Lung (tissue), 12 donors: Measurements from ENCODE around the gene RAB12. TPM values are rescaled to one million over a fixed set of nuclear protein-coding genes. Genes with fewer than 3 reads are reported as not detected.

Source experiments
- ATAC-seq: fragments of 200-7000 bp; cut with Tn5 transposase; one replicate; pipeline ENCODE4 v1.9.1; 2020; ENCODE audit warnings: moderate number of reproducible peaks; ENCODE audit not compliant: insufficient read depth, low FRiP score
- DNase-seq, 3 donors: peaks; one replicate each; pipeline ENCODE4 v3.0.0-alpha.2; 2013 to 2017
- H3K27ac ChIP-seq, 2 donors: one replicate each; pipeline ENCODE4 v1.5.1; 2013; ENCODE audit warnings: mild to moderate bottlenecking in 2 of 2, moderate library complexity in 2 of 2, control low read depth in 1 of 2, inconsistent platforms in 1 of 2, low read depth in 1 of 2, low read length in 1 of 2
- H3K27me3 ChIP-seq, 3 donors: one replicate each; pipeline ENCODE4 v1.5.1; 2013; ENCODE audit warnings: low read length in 2 of 3; ENCODE audit not compliant: control insufficient read depth in 3 of 3, insufficient read depth in 3 of 3
- H3K36me3 ChIP-seq, 4 donors: one replicate each; pipeline ENCODE4 v1.5.1; 2013; ENCODE audit warnings: low read length in 4 of 4, mild to moderate bottlenecking in 1 of 4, moderate library complexity in 1 of 4; ENCODE audit not compliant: control insufficient read depth in 4 of 4, insufficient read depth in 4 of 4
- H3K4me1 ChIP-seq, 5 donors: one replicate each; pipeline ENCODE4 v1.5.1; 2013; ENCODE audit warnings: low read length in 5 of 5, mild to moderate bottlenecking in 2 of 5, moderate library complexity in 1 of 5; ENCODE audit not compliant: control insufficient read depth in 5 of 5, insufficient read depth in 5 of 5
- H3K4me3 ChIP-seq: one replicate; pipeline ENCODE4 v1.5.1; 2013; ENCODE audit warnings: mild to moderate bottlenecking, control low read depth, moderate library complexity
- H3K9ac ChIP-seq, 2 donors: one replicate each; pipeline ENCODE4 v1.5.1; 2013; ENCODE audit warnings: low read length in 2 of 2, control low read depth in 1 of 2; ENCODE audit not compliant: insufficient read depth in 1 of 2
- H3K9me3 ChIP-seq, 4 donors: one replicate each; pipeline ENCODE4 v1.5.1; 2013; ENCODE audit warnings: low read length in 3 of 4, mild to moderate bottlenecking in 1 of 4, moderate library complexity in 1 of 4; ENCODE audit not compliant: control insufficient read depth in 4 of 4, insufficient read depth in 3 of 4
- CTCF ChIP-seq: IDR thresholded peaks from 2 replicates; pipeline ENCODE4 v1.5.1; 2012; ENCODE audit warnings: mild to moderate bottlenecking; ENCODE audit errors: control extremely low read depth, extremely low read depth
- WGBS, 2 donors: extraction: QIAGEN DNeasy Blood & Tissue Kit; methylation state at CpG; one replicate each; pipeline ENCODE4 v1.1.7; 2013; 5-methylcytosine and 5-hydroxymethylcytosine counted together
- polyA plus RNA-seq, 2 donors: library from polyadenylated mRNA; stranded (reverse); fragments of 200-250 nt; gene quantifications; one replicate each; pipeline ENCODE4 v1.2.1, GENCODE V29; 2013
- total RNA-seq, 2 donors: library from RNA; depleted of rRNA in 1 of 2; stranded (reverse); fragments of >200 nt in 1 of 2; gene quantifications; one replicate each; pipeline ENCODE4 v1.2.1, GENCODE V29; 2014 to 2021
- donor health status: control.
- donor health status: control.
- donor health status: Bipolar disorder and iron deficiency.
- donor health status: healthy.
- donor health status: DM: yes; HTN: yes; CAD: no.

RAB12 gene
- total and polyA plus RNA-seq, 4 donors: 26.7 to 74.5 (median 39.2) TPM

- H3K36me3 ChIP-seq: peaks cover 8 to 22% (median 20%) of the 10 kb centered on the region in 4 donors
- 97 to 98% methylated on average over 5 of the region's 5 CpGs for WGBS, 2 donors
- TF ChIP-seq CTCF: no peak
These were observed 22.0 kb downstream of the RAB12 start for GRCh38 chr18:8631265-8631664.

GRCh38 chr18:8632386-8632785, 23.1 kb downstream of the RAB12 start:
- H3K36me3 ChIP-seq: peaks cover 9 to 29% (median 24%) of the 10 kb centered on the region in 4 donors
- H3K27me3 ChIP-seq: no peaks in the 10 kb centered on the region
- H3K4me1 ChIP-seq: peaks cover 0 to 15% (median 4%) of the 10 kb centered on the region in 5 donors
- no peaks in the 10 kb centered on the region for H3K9me3 ChIP-seq
- no peak for TF ChIP-seq CTCF
- DNase-seq (no peak), ATAC-seq (no peak)
- H3K4me3 ChIP-seq: no peak overlapping the region
- H3K27ac ChIP-seq: no peak overlapping the region
- no peak overlapping the region for H3K9ac ChIP-seq
- WGBS, 2 donors: 94 to 97% methylated on average over 4 of the region's 4 CpGs

More at GRCh38 chr18:8631265-8631664, 22.0 kb downstream of the RAB12 start:
- Histone ChIP-seq H3K4me3 (no peak overlapping the region), H3K9ac (no peak overlapping the region), H3K4me1 (peaks cover 0 to 18% (median 6%) of the 10 kb centered on the region in 5 donors), H3K9me3 (no peaks in the 10 kb centered on the region), H3K27ac (no peak overlapping the region), H3K27me3 (no peaks in the 10 kb centered on the region)
- ATAC-seq (no peak), DNase-seq (no peak)

GRCh38 chr18:8634508-8634907, 25.3 kb downstream of the RAB12 start:
- no peak overlapping the region for H3K4me3 ChIP-seq
- 90 to 91% methylated on average over 6 of the region's 6 CpGs for WGBS, 2 donors
- ATAC-seq (no peak), DNase-seq (no peak)
- H3K9ac ChIP-seq: no peak overlapping the region
- TF ChIP-seq CTCF: no peak
- no peaks in the 10 kb centered on the region for H3K27me3 ChIP-seq
- peaks cover 18 to 38% (median 29%) of the 10 kb centered on the region in 4 donors for H3K36me3 ChIP-seq
- H3K27ac ChIP-seq: no peak overlapping the region
- no peaks in the 10 kb centered on the region for H3K9me3 ChIP-seq
- peaks cover 0 to 9% (median 0%) of the 10 kb centered on the region in 5 donors for H3K4me1 ChIP-seq

GRCh38 chr18:8635087-8635486, 25.9 kb downstream of the RAB12 start:
- H3K36me3 ChIP-seq: peaks cover 21 to 38% (median 30%) of the 10 kb centered on the region in 4 donors

More at GRCh38 chr18:8635087-8635486, 25.9 kb downstream of the RAB12 start:
- no peaks in the 10 kb centered on the region for H3K9me3 ChIP-seq
- H3K4me3 ChIP-seq: no peak overlapping the region
- H3K4me1 ChIP-seq: peaks cover 0 to 6% (median 0%) of the 10 kb centered on the region in 5 donors
- H3K9ac ChIP-seq: no peak overlapping the region
- WGBS, 2 donors: 96% methylated on average over 3 of the region's 3 CpGs
- no peak for TF ChIP-seq CTCF
- DNase-seq (no peak), ATAC-seq (no peak)
- H3K27ac ChIP-seq: no peak overlapping the region
- H3K27me3 ChIP-seq: no peaks in the 10 kb centered on the region
